Measurements from ENCODE around the gene CCL16. TPM values are rescaled to one million over a fixed set of nuclear protein-coding genes. Genes with fewer than 3 reads are reported as not detected.
A peak's percentile ranks its signal among the peaks of the same experiment; 100 is the strongest.
"Not testable (repeated sequence)": the region's sequence is repeated elsewhere in the genome, so short reads cannot be mapped to it uniquely, and the experiment has no call there.

Gene CCL16, protein sequence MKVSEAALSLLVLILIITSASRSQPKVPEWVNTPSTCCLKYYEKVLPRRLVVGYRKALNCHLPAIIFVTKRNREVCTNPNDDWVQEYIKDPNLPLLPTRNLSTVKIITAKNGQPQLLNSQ
- under 1 TPM; 0.09 to 0.39 (median 0.20) TPM for polyA plus RNA-seq (ENCODE audit: insufficient read length in 4 of 4)

DNA sequence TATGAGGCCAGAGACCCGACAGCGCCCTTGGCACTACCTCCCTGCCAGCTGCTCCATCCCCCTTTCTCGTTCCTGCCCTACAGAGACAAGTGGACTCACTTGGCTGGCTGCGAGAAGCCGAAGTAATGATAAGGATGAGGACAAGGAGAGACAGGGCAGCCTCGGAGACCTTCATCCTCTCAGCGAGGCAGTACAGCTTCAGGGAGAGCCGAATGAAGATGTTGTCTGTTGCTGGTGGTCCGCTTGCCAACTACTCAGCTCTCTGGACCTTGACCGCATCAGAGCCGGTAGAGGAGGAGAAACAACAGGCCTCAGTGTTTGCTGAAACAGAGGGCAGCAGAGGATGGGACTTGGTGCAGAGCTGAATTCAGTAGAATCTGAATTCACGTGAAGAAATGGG is at the start of gene CCL16:
Gene CCL16, minus strand, starts transcription at position 252 of the 400 bp plus-strand sequence. Its CDS starts 77 bp downstream, at position 175.
- no peak for DNase-seq (ENCODE audit: low read depth in 4 of 4, low spot score in 3 of 4)

DNA sequence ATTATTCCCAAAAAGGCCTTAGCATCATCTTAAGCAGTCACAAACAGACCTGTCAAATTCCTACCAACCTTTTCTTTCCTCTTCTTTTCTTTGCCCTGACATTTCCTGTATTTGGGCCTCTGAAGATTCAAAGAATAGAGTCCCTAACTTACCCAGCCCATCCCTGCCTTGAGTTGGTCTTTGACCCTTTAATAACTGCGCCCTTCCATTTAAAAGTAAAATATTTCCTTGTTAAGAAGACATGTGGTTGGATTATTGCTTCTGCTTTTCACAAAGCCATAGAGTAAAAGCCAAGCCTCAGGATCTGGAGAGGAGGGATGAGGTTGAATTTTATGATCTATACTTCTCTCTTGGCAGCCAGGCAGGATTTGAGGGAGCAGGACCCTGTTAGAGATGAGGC is 49.7 kb upstream of the CCL16 start:
- DNase-seq (ENCODE audit: low read depth in 4 of 4, low spot score in 3 of 4): no peak

DNA sequence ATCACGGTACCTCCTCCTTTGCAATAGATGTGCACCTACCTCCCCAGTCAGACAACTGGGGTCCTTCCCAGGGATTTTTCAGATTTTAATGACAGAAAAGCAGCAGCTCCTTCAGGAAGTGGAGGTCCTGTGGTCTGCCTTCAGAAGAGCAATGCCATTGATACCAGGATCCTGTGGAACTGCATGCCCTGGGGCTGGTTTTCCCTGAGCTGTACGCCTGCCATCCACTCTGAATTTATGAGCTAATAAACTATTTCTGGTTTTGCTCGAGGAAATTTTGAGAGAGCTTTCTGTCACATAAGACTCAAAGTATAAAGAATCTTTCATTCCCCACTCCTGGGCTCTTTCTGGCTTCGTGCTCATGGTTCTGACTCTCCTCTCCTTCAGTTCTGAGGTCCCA is 46.5 kb upstream of the CCL16 start:
- DNase-seq (ENCODE audit: low read depth in 4 of 4, low spot score in 3 of 4): no peak

DNA sequence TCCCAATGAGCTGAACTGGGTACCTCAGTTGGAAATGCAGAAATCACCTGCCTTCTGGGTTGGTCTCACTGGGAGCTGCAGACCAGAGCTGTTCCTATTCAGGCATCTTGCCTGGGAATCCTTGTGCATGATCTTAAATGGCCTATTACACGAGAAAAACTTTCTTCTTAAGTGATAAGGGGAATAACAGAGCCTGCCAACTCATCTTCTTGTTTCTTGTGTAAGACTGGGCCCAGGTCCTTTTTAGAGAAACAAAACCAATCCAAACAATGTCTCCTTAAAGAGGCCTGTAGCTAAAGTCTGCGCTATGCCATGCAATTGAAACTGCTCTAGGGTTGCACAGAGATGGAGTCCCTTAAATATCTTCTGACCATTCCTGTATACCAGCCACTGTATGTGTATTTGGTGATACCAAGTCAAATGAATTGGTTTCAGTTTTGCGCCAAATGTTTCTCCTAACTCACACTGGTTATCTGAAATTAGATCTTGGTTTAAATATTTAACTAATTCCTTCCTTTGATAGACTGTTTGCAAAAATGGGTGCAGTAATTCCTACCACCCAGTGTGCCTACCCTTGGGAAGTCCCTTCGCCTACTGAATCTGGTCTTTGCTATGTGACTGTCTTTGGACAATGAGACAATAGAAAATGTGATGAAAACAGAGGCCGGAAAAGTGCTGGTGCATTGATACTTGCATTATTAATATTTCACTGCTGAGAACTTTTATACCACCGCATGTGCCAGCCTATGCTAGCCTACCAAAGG is 43.0 kb upstream of the CCL16 start:
- no peak for DNase-seq (ENCODE audit: low read depth in 4 of 4, low spot score in 3 of 4)

DNA sequence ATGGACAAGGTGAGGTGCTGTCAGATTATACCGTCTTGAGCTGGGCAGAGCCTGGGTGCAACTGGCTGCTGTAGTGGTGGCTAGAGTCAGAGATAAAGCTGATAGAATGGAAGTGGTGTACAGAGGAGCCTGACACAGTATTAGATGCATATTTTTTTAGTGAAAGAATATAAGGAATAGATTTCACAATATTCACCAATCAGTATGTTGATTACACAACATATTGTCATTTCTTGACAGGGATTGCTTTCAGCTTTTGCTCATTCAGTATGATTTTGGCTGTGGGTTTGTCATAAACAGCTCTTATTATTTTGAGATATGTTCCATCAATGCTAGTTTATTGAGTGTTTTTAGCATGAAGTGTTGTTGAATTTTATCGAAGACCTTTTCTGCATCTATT is 38.1 kb upstream of the CCL16 start:
- no peak for DNase-seq (ENCODE audit: low read depth in 4 of 4, low spot score in 3 of 4)

DNA sequence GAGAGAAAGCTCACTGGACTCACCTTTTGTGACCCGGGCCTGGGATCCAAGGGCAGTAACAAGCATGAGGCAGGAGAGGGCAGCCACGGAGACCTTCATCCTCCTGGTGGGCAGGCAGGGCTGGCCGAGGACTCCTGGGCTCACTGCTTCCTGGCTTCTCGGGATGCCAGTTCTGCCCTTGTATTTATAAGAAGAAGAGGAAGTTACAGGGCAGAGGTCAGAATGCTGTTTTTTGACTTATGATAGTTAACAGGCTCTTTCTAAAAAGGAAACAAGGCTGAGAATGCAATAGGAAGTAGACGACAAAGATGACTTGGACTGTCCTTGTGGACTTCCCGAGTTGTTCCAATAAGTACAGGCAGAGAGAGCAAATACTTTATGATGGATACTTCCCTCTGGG is 36.5 kb upstream of the CCL16 start, which contains the start of gene CCL23:
Gene CCL23, minus strand, starts transcription at position 174 of the 400 bp plus-strand sequence. Its CDS starts 75 bp downstream, at position 99.
- no peak for DNase-seq (ENCODE audit: low read depth in 4 of 4, low spot score in 3 of 4)

DNA sequence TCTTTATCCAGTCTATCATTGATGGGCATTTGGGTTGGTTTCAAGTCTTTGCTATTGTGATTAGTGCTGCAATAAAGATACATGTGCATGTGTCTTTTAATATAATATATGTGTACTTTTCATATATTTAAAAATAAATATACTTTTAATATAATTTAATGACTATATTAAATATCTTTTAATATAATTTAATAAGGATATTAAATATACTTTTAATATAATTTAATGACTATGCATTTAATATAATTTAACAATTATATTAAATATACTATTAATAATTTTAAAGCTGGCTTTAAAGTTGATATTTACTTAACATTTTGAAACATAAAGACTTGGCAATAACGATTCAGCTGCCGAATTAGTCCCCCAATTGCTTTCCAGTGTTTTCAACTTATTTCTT is 35.3 kb upstream of the CCL16 start:
- DNase-seq (ENCODE audit: low read depth in 4 of 4, low spot score in 3 of 4): no peak

DNA sequence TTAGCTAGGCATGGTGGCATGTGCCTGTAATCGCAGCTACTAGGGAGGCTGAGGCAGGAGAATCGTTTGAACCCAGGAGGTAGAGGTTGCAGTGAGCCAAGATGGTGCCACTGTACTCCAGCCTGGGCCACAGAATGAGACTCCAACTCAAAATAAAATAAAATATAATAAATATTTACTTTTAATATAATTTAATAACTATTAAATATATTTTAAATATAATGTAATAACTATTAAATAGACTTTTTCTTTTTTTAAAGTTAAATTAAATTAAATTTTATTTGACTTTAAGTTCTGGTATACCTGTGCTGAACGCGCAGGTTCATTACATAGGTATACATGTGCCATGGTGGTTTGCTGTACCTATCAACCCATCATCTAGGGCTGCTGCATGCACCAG is 34.6 kb upstream of the CCL16 start:
- not testable (repeated sequence) for DNase-seq (ENCODE audit: low read depth in 4 of 4, low spot score in 3 of 4)

DNA sequence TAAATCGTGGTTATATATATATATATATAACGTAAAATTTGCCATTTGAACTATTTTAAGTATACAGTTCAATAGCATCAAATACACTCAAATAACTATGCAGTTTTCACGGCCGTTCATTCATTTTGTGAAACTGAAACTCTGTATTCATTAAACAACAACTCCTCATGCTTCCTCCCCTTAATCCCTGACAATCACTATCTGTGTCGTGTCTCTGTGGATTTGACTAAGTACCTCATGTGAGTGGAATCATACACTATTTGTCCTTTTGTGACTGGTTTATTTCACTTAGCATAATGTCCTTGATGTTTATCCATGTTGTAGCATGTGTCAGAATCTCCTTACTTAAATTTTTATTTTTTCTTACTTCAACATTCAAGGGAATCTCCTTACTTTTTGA is 33.6 kb upstream of the CCL16 start:
- no peak for DNase-seq (ENCODE audit: low read depth in 4 of 4, low spot score in 3 of 4)

DNA sequence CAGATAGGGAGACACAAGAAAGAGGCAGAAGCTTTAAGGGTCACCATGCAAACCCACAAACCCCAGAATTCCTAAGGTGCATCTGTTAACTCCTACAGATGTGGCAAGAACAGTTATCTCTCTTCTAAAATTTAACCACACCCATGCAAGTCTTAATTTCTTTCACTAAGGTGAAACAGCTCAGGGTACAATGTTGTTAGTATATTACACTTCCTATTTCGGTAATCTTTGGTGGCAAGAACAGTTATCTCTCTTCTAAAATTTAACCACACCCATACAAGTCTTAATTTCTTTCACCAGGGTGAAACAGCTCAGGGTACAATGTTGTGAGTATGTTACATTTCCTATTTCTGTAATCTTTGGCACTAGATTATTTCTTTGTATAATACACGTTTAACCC is 29.9 kb upstream of the CCL16 start:
- no peak for DNase-seq (ENCODE audit: low read depth in 4 of 4, low spot score in 3 of 4)

DNA sequence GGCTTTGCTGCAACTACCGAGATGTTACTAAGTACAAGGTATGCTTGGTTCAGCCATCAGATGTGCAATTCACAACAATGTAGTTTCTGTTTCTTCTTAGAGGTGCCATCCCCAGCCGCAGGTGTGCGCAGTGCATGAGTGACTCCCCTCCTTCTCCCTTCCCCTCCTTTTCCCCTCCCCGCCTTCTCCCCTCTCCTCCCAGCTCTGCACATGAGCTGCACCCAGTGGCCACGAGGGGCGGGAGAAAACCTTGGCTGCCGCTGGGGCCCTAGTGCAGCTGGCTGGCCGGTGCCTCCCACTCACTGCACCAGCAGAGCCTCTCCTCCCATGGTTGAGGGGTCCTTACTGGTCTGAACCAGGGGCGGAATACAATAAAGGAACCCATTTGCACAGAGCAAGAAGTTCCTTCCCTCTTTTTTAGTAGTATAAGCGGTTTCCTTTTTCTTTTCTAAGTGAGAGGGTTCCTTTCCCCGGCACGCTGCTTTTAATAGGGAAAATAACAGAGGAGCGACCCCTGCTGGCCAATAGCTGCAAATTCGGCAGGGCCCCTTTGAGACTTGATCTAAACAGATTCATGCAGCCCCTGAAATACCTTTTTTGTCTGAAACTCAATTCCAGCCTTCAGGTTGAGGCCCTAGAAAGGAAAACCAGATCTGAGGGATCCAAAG is 27.8 kb upstream of the CCL16 start:
- DNase-seq (ENCODE audit: low read depth in 4 of 4, low spot score in 3 of 4): no peak

DNA sequence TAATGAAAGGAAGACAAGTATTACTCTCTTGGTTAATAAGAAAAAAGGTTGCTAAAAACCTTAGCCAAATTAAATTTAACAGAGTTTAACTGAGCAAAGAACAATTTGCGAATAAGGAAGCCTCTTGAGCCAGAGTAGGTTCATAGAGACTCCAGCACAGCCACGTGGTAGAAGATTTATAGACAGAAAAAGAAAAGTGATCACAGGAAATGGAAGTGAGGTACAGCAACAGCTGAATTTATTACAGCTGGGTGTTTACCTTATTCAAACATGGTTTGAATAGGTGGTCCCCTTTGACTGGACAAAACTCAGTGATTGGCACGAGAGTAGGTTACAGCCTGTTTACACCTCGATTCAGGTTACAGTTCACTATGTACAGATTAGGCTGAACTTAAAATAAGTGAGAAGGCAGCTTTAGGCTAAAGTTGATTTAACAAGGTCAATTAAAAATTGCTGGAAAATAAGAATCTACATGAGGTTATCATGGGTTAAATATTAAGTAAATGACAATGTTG is 23.4 kb upstream of the CCL16 start:
- DNase-seq (ENCODE audit: low read depth in 4 of 4, low spot score in 3 of 4): no peak

DNA sequence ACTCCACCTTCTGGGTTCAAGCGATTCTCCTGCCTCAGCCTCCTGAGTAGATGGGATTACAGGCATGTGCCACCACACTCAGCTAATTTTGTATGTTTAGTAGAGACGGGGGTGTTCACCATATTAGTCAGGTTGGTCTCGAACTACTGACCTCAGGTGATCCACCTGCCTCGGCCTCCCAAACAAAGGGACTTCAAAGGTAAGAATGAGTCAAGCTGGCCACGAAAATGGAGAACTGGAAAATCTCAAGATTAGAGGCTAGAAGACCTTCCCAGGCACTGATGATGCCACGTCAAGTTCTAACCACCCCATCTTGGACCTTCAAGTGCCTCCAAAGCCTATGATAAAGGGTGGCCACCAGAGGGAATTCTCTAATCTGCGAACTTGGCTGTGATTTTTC is 21.3 kb upstream of the CCL16 start:
- DNase-seq (ENCODE audit: low read depth in 4 of 4, low spot score in 3 of 4): no peak

DNA sequence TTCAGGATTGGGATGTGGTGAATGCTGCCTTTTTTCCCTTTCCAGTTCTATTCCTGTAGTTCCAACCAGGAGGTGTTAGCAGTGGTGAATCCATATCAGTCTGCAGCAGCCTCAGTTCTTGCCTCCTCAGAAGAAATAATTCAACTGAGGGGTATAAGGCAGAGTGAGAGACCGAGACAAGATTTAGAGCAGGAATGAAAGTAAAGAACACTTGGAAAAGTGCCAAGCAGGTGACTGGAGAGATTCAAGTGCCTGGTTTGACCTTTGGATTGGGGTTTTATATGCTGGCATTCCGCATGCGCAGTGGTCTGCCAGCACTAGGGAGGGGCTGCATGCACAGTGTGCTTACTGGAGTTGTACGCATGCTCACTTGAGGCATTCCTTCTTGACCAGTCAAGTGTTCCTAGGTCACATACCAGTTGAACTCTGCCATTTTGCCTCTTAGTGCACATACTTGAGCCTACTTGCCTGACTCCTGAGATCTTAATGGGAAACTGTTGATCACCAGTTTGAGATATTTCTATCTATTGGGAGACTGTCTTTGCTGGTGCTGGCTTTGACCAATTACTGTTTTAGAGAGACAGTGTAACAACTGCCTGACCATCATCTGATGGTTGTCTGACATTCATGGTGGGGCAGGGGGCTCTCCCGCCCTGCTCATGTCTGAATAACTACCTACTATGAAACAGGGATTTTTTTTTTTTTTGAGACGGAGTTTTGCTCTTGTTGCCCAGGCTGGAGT is 20.7 kb upstream of the CCL16 start:
- peak in 3 of 4 donors; percentile 51 to 60 (median 58) for DNase-seq (ENCODE audit: low read depth in 4 of 4, low spot score in 3 of 4)

DNA sequence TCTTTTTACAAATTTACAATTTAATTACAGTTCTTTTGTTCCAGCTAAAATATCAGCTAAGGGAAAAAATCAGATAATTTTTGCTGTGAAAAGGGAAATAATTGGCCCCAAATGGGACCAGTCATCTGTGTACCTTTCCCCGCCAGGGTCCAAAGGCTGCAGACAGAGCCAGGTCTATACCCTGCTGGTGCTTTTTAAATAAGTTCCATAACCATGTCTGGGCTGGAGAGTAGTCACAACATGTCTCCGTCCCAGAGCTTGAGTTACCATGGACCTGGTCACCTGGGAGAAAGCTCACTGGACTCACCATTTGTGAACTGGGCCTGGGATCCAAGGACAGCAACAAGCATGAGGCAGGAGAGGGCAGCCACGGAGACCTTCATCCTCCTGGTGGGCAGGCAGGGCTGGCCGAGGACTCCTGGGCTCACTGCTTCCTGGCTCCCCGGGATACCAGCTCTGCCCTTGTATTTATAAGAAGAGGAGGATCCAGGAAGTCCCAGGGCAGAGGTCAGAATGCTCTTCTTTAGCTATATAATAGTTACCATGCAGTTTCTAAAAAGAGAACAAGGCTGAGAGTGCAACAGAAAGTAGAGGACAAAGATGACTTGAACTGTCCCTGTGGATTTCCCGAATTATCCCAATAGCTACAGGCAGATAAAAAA is 19.9 kb upstream of the CCL16 start, which contains the start of gene CCL15:
Gene CCL15, minus strand, starts transcription at position 444 of the 662 bp plus-strand sequence. Its CDS starts 61 bp downstream, at position 383.
- no peak for DNase-seq (ENCODE audit: low read depth in 4 of 4, low spot score in 3 of 4)

DNA sequence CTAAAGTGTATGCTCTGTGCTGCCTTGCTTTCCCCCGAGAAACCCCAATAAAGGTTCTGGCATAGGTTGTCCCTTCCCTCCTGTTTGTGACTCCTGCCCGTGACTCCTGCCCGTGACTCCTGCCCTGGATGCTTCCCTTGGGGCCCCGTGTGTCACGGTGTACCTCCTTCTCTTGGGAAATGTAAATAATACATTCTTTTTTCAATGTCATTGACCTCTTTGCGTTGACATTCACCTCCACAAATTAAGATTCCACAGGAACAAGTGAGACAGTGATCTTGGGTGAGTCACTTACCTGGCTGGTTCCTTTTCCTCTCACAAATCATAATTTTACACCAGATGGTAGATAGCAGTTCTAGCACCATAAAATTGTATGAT is 19.4 kb upstream of the CCL16 start:
- DNase-seq (ENCODE audit: low read depth in 4 of 4, low spot score in 3 of 4): no peak

DNA sequence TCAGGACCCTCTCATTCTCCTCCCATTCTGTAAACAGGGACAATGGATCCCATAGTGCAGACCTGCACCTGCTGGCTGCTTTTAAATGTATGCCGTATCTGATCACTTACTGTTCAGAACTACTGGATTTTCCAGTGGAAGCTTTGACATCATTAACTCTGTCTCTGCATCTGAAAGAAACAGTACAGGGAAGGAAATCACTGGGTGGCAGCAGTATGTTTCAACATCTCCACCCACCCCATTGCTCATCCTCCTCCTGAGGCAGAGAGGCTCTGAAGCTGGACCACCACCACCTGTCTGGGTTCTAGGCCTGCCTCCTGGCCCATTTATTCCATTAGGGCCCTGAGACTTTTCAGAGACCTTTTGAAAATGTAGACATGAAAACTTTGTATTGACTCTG is 17.5 kb upstream of the CCL16 start:
- no peak for DNase-seq (ENCODE audit: low read depth in 4 of 4, low spot score in 3 of 4)

DNA sequence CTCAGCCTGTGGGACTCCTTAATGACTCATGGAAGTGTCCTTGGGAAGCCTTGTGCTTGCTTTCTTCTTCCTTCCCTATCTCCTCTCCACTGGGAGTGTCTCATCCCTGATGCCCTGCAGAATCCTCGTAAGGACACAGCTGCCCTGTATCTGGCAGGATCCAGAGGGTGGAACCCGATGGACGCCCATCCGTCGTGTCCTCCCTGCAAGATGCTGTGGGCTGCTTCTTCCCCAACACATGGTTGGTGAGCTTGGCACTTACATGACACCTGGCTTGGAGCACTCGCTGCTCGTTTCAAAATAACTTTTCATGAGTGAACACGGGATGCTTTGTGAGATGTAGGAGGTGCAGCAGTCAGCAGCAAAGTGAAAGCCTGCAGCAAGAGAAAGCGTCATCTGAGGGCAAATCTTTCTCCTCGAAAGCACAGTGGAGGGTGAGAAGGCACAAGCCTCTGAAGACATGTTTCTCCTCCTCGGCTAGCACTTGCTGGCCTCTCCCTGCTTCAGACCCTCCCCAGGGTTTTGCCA is 16.8 kb upstream of the CCL16 start:
- no peak for DNase-seq (ENCODE audit: low read depth in 4 of 4, low spot score in 3 of 4)

DNA sequence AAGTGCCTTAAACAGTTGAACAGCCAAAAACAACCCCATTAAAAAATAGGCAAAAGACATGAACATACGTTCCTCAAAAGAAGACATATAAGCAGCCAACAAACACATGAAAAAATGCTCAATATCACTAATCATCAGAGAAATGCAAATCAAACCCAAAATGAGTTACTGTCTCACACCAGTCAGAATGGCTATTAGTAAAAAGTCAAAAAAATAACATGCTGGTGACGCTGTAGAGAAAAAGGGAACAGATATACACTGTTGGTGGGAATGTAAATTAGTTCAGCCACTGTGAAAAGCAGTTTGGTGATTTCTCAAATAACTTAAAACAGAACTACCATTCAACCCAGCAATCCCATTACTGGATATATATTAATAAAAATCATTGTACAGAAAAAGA is 14.0 kb upstream of the CCL16 start:
- DNase-seq (ENCODE audit: low read depth in 4 of 4, low spot score in 3 of 4): not testable (repeated sequence)

DNA sequence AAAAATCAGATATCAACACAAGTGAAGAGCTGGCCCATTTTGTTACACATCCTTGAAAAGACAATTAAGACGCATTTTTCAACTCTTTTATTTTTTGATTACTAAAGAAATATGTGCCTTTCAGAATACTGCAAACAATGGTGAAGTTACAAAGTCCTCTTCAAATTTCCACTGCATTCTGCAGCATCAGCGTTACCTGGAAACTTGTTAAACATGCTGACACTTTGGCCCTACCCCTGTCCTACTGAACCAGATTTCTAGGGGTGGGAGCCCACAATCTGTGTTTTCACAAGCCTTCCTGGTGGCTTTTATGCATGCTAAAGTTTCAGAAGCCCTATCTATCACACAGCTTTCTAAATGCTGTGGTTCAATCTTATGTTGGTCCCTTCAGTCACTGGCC is 9.8 kb upstream of the CCL16 start:
- DNase-seq (ENCODE audit: low read depth in 4 of 4, low spot score in 3 of 4): no peak

All from right renal pelvis (tissue), 4 donors.